HepG2 (cell line): Measurements from ENCODE around the gene FBXL12. TPM values are rescaled to one million over a fixed set of nuclear protein-coding genes. Genes with fewer than 3 reads are reported as not detected.

Experiments
- DR1 ChIP-seq: sonication (generic); formaldehyde crosslinking; IDR thresholded peaks from 2 replicates; pipeline ENCODE4 v1.8.0; 2021; ENCODE audit warnings: mild to moderate bottlenecking, missing genetic modification reagents, inconsistent platforms
- HNF4A ChIP-seq: sonication (generic); formaldehyde crosslinking; IDR thresholded peaks from 2 replicates; pipeline ENCODE4 v1.4.0; 2020; ENCODE audit warnings: missing genetic modification reagents
- HNRNPUL1 ChIP-seq: fragments of 200-400 bp; formaldehyde crosslinking; IDR thresholded peaks from 2 replicates; pipeline ENCODE4 v1.6.1; 2017; ENCODE audit warnings: low read depth, mild to moderate bottlenecking, low read length, moderate library complexity
- KDM5B ChIP-seq: sonication (generic); formaldehyde crosslinking; IDR thresholded peaks from 2 replicates; pipeline ENCODE4 v1.4.0; 2020; ENCODE audit warnings: missing genetic modification reagents, mild to moderate bottlenecking, borderline replicate concordance
- LCORL ChIP-seq, 2 experiments: fragments of 450-650 bp in 1 of 2; sonication (generic) in 1 of 2; formaldehyde crosslinking in 1 of 2; IDR thresholded peaks; 2 replicates each; pipeline versions ENCODE4 v1.5.0 to v1.6.1; 2017 to 2020; ENCODE audit warnings: antibody characterized with exemption in 1 of 2, missing genetic modification reagents in 1 of 2
- MATR3 ChIP-seq: sonication (generic); formaldehyde crosslinking; IDR thresholded peaks from 2 replicates; pipeline ENCODE4 v1.4.0; 2020; ENCODE audit warnings: missing genetic modification reagents
- MTF1 ChIP-seq: sonication (generic); formaldehyde crosslinking; IDR thresholded peaks from 2 replicates; pipeline ENCODE4 v1.5.0; 2020; ENCODE audit warnings: missing genetic modification reagents
- POLR2A ChIP-seq, 2 experiments: IDR thresholded peaks; 2 replicates each; pipeline ENCODE4 v1.6.1; 2011; ENCODE audit warnings: low read depth in 2 of 2, low read length in 2 of 2, mild to moderate bottlenecking in 1 of 2, moderate library complexity in 1 of 2; ENCODE audit not compliant: insufficient read depth in 1 of 2
- RFX5 ChIP-seq: IDR thresholded peaks from 2 replicates; pipeline ENCODE4 v1.6.1; 2011; ENCODE audit warnings: low read depth, low read length, improper control_type of control experiment
- SPEN ChIP-seq: sonication (generic); formaldehyde crosslinking; IDR thresholded peaks from 2 replicates; pipeline ENCODE4 v1.5.1; 2020; ENCODE audit warnings: low read depth, mild to moderate bottlenecking, missing genetic modification reagents
- SRSF1 ChIP-seq: fragments of 200-400 bp; formaldehyde crosslinking; optimal IDR thresholded peaks from 2 replicates; pipeline ENCODE3; 2017; ENCODE audit warnings: mild to moderate bottlenecking, low read depth, low read length, moderate library complexity
- SUZ12 ChIP-seq: fragments of 150-350 bp; IDR thresholded peaks from 2 replicates; pipeline ENCODE4 v1.6.1; 2014; ENCODE audit warnings: low read depth, low read length
- TAF1 ChIP-seq: sonication (generic); formaldehyde crosslinking; IDR thresholded peaks from 2 replicates; pipeline ENCODE4 v1.4.0; 2020; ENCODE audit warnings: missing genetic modification reagents
- U2AF2 ChIP-seq: fragments of 200-400 bp; formaldehyde crosslinking; IDR thresholded peaks from 2 replicates; pipeline ENCODE4 v1.6.1; 2017; ENCODE audit warnings: low read depth, mild to moderate bottlenecking, low read length
- ZKSCAN1 ChIP-seq: fragments of 150-350 bp; IDR thresholded peaks from 2 replicates; pipeline ENCODE4 v1.6.1; 2014; ENCODE audit warnings: low read length
- ZNF33A ChIP-seq: sonication (generic); formaldehyde crosslinking; IDR thresholded peaks from 2 replicates; pipeline ENCODE4 v1.5.1; 2020; ENCODE audit warnings: missing genetic modification reagents, mild to moderate bottlenecking, moderate library complexity, borderline replicate concordance
- ZNF350 ChIP-seq: sonication (generic); formaldehyde crosslinking; IDR thresholded peaks from 2 replicates; pipeline ENCODE4 v1.4.0; 2020; ENCODE audit warnings: mild to moderate bottlenecking, low read depth, missing genetic modification reagents, borderline replicate concordance
- ZNF383 ChIP-seq: sonication (generic); formaldehyde crosslinking; IDR thresholded peaks from 2 replicates; pipeline ENCODE4 v1.4.0; 2020; ENCODE audit warnings: missing genetic modification reagents, mild to moderate bottlenecking, borderline replicate concordance
- ZNF430 ChIP-seq: sonication (generic); formaldehyde crosslinking; IDR thresholded peaks from 2 replicates; pipeline ENCODE4 v1.9.0; 2021; ENCODE audit warnings: mild to moderate bottlenecking, missing genetic modification reagents
- ZNF512 ChIP-seq: sonication (generic); formaldehyde crosslinking; IDR thresholded peaks from 2 replicates; pipeline ENCODE4 v1.4.0; 2020; ENCODE audit warnings: mild to moderate bottlenecking, missing genetic modification reagents
- ZNF549 ChIP-seq: sonication (generic); formaldehyde crosslinking; IDR thresholded peaks from 2 replicates; pipeline ENCODE4 v1.5.0; 2020; ENCODE audit warnings: missing genetic modification reagents
- ZNF563 ChIP-seq: sonication (generic); formaldehyde crosslinking; IDR thresholded peaks from 2 replicates; pipeline ENCODE4 v1.8.0; 2022; ENCODE audit warnings: mild to moderate bottlenecking, moderate library complexity, missing genetic modification reagents
- ZNF75D ChIP-seq: sonication (generic); formaldehyde crosslinking; IDR thresholded peaks from 2 replicates; pipeline ENCODE4 v1.8.1; 2023; ENCODE audit warnings: missing genetic modification reagents, mild to moderate bottlenecking, borderline replicate concordance
- polyA plus RNA-seq, 8 experiments: library from polyadenylated mRNA; depleted of rRNA in 3 of 8; stranded (reverse) in 7 of 8; unstranded in 1 of 8; fragments of >200 nt; fragmentation: Illumina TruSeq in 4 of 8; extraction: Trizol in 4 of 8; gene quantifications; 2 replicates each; pipeline versions ENCODE4 v1.2.1 to v1.2.3, GENCODE V29; 2011 to 2016; ENCODE audit warnings: low read depth in 4 of 8, missing spikeins in 1 of 8, mixed read lengths in 1 of 8; ENCODE audit not compliant: insufficient read depth in 1 of 8
- total RNA-seq, 5 experiments: library from RNA; depleted of rRNA; stranded (reverse); fragments of >200 nt; fragmentation: Illumina TruSeq; extraction: Trizol; gene quantifications; 2 replicates each; pipeline ENCODE4 v1.2.3, GENCODE V29; 2016; ENCODE audit warnings: low read depth in 1 of 5
- TF ChIP-seq, protein P1 (sequence below): sonication (generic); formaldehyde crosslinking; IDR thresholded peaks from 2 replicates; pipeline ENCODE4 v1.4.0; 2020; ENCODE audit warnings: missing genetic modification reagents
- TF ChIP-seq, protein P2 (sequence below): fragments of 450-650 bp; IDR thresholded peaks from 2 replicates; pipeline ENCODE4 v1.6.1; 2017; ENCODE audit warnings: mild to moderate bottlenecking

FBXL12 gene
- total and polyA plus RNA-seq, 2 of the 13 experiments (the other 11 are each of a cell fraction or from before 2014, with no cell fraction given), result 20.4 to 23.1 TPM

- peak; percentile 78 for TF ChIP-seq SRSF1
- peak; percentile 96 for TF ChIP-seq SPEN (CRISPR knock-in tag)
- peak; percentile 91; the same call in 1 of the 2 replicates for TF ChIP-seq ZNF563 (CRISPR knock-in tag)
- TF ChIP-seq HNRNPUL1, result no peak
- no peak for TF ChIP-seq SUZ12
- peak; percentile 84; the same call in 1 of the 2 replicates for TF ChIP-seq KDM5B (CRISPR knock-in tag)
- TF ChIP-seq ZNF350 (CRISPR knock-in tag), result peak; percentile 93
- 0 out of 2 replicates have a peak, but pooled peaks have one; percentile 41 for TF ChIP-seq U2AF2
- TF ChIP-seq, protein P1, sequence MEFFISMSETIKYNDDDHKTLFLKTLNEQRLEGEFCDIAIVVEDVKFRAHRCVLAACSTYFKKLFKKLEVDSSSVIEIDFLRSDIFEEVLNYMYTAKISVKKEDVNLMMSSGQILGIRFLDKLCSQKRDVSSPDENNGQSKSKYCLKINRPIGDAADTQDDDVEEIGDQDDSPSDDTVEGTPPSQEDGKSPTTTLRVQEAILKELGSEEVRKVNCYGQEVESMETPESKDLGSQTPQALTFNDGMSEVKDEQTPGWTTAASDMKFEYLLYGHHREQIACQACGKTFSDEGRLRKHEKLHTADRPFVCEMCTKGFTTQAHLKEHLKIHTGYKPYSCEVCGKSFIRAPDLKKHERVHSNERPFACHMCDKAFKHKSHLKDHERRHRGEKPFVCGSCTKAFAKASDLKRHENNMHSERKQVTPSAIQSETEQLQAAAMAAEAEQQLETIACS (CRISPR knock-in tag), result no peak
- TF ChIP-seq DR1 (CRISPR knock-in tag), result peak; percentile 83
- no peak for TF ChIP-seq MATR3 (CRISPR knock-in tag)
- TF ChIP-seq TAF1 (CRISPR knock-in tag), result peak; percentile 85
- TF ChIP-seq ZNF512 (CRISPR knock-in tag), result 0 out of 2 replicates have a peak, but pooled peaks have one; percentile 46
- TF ChIP-seq LCORL (IDR thresholded peaks at IDR 0.05), result no peak
- TF ChIP-seq LCORL (CRISPR knock-in tag; IDR thresholded peaks at IDR 0.05), result 0 out of 2 replicates have a peak, but pooled peaks have one; percentile 32
- no peak for TF ChIP-seq ZNF75D (CRISPR knock-in tag)
- TF ChIP-seq, protein P2, sequence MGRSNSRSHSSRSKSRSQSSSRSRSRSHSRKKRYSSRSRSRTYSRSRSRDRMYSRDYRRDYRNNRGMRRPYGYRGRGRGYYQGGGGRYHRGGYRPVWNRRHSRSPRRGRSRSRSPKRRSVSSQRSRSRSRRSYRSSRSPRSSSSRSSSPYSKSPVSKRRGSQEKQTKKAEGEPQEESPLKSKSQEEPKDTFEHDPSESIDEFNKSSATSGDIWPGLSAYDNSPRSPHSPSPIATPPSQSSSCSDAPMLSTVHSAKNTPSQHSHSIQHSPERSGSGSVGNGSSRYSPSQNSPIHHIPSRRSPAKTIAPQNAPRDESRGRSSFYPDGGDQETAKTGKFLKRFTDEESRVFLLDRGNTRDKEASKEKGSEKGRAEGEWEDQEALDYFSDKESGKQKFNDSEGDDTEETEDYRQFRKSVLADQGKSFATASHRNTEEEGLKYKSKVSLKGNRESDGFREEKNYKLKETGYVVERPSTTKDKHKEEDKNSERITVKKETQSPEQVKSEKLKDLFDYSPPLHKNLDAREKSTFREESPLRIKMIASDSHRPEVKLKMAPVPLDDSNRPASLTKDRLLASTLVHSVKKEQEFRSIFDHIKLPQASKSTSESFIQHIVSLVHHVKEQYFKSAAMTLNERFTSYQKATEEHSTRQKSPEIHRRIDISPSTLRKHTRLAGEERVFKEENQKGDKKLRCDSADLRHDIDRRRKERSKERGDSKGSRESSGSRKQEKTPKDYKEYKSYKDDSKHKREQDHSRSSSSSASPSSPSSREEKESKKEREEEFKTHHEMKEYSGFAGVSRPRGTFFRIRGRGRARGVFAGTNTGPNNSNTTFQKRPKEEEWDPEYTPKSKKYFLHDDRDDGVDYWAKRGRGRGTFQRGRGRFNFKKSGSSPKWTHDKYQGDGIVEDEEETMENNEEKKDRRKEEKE, result no peak
- no peak for TF ChIP-seq ZNF383 (CRISPR knock-in tag)
- TF ChIP-seq HNF4A (CRISPR knock-in tag), result 0 out of 2 replicates have a peak, but pooled peaks have one; percentile 20
- 0 out of 2 replicates have a peak, but pooled peaks have one; percentile 37 for TF ChIP-seq RFX5
- TF ChIP-seq ZKSCAN1, result 0 out of 2 replicates have a peak, but pooled peaks have one; percentile 43
- TF ChIP-seq ZNF33A (CRISPR knock-in tag), result no peak; the same call in 1 of the 2 replicates
- no peak for TF ChIP-seq ZNF549 (CRISPR knock-in tag)
- no peak; the same call in 1 of the 2 replicates for TF ChIP-seq ZNF430 (CRISPR knock-in tag)
- TF ChIP-seq MTF1 (CRISPR knock-in tag), result peak; percentile 100
- peak; percentile 76 to 79 for TF ChIP-seq POLR2A (IDR thresholded peaks at IDR 0.05; ENCODE audit: insufficient read depth in 1 of 2, low read depth in 2 of 2, low read length in 2 of 2)
Measured at GRCh38 chr19:9768175-9769112, 50.4 kb downstream of the FBXL12 start, which contains the start of gene ZNF846 (continued).
